Neural cell (in vitro differentiated cells): ENCODE measurements around the gene PLK4. TPM values are rescaled to one million over a fixed set of nuclear protein-coding genes. Genes with fewer than 3 reads are reported as not detected.

Experiments
- H2AFZ ChIP-seq: fragments of 200-600, 300-800 bp; sonication (generic), shearing (Covaris generic); 2 replicates; pipeline ENCODE4 v1.6.0; 2014; ENCODE audit warnings: low read depth, mild to moderate bottlenecking, antibody characterized with exemption, low read length, moderate library complexity
- H3F3A ChIP-seq: fragments of 200-600 bp; shearing (Covaris generic); 2 replicates; pipeline ENCODE4 v1.6.1; 2016; ENCODE audit warnings: mild to moderate bottlenecking, moderate library complexity, mixed read lengths, antibody characterized with exemption, low read length; ENCODE audit not compliant: insufficient read depth, poor library complexity, severe bottlenecking
- H3K27ac ChIP-seq: fragments of 200-600, 300-800 bp; sonication (generic), shearing (Covaris generic); 2 replicates; pipeline ENCODE4 v1.5.1; 2014; ENCODE audit warnings: mild to moderate bottlenecking, low read length, moderate library complexity
- H3K27me3 ChIP-seq: fragments of 300-800, 200-600 bp; sonication (generic), shearing (Covaris generic); 2 replicates; pipeline ENCODE4 v1.6.0; 2014; ENCODE audit warnings: mild to moderate bottlenecking, low read depth, low read length, moderate library complexity; ENCODE audit not compliant: insufficient read depth
- H3K36me3 ChIP-seq: fragments of 300-800, 200-600 bp; sonication (generic), shearing (Covaris generic); 2 replicates; pipeline ENCODE4 v1.5.1; 2014; ENCODE audit warnings: mild to moderate bottlenecking, antibody characterized with exemption, low read length, moderate library complexity; ENCODE audit not compliant: insufficient read depth
- H3K4me2 ChIP-seq: fragments of 300-800, 200-600 bp; sonication (generic), shearing (Covaris generic); 2 replicates; pipeline ENCODE4 v1.6.0; 2014; ENCODE audit warnings: mild to moderate bottlenecking, low read length
- H3K4me3 ChIP-seq: fragments of 300-800, 200-600 bp; sonication (generic), shearing (Covaris generic); 2 replicates; pipeline ENCODE4 v1.5.1; 2014; ENCODE audit warnings: mild to moderate bottlenecking, low read length, moderate library complexity
- H3K79me2 ChIP-seq: fragments of 200-600 bp; shearing (Covaris generic); replicated peaks from 2 replicates; pipeline ENCODE4 v1.6.0; 2014; ENCODE audit warnings: mild to moderate bottlenecking, low read length, moderate library complexity; ENCODE audit not compliant: insufficient read depth
- H3K9ac ChIP-seq: fragments of 300-800, 200-600 bp; sonication (generic), shearing (Covaris generic); 2 replicates; pipeline ENCODE4 v1.6.1; 2016; ENCODE audit warnings: mild to moderate bottlenecking, low read length, mixed read lengths
- H3K9me2 ChIP-seq: fragments of 200-600 bp; shearing (Covaris generic); 2 replicates; pipeline ENCODE4 v1.6.1; 2016; ENCODE audit warnings: mild to moderate bottlenecking, low read length, mixed read lengths; ENCODE audit not compliant: insufficient read depth
- H3K9me3 ChIP-seq: fragments of 200-600, 300-800 bp; sonication (generic), shearing (Covaris generic); 2 replicates; pipeline ENCODE4 v1.6.1; 2016; ENCODE audit warnings: mild to moderate bottlenecking, mixed run types, low read length, moderate library complexity, mixed read lengths
- H4K20me1 ChIP-seq: fragments of 200-600 bp; shearing (Covaris generic); 2 replicates; pipeline ENCODE4 v1.6.1; 2016; ENCODE audit warnings: mild to moderate bottlenecking, mixed run types; ENCODE audit not compliant: insufficient read depth
- CTCF ChIP-seq: fragments of 450-650 bp; IDR thresholded peaks from 2 replicates; pipeline ENCODE4 v1.5.1; 2014; ENCODE audit warnings: antibody characterized with exemption, mild to moderate bottlenecking, moderate library complexity; ENCODE audit not compliant: poor library complexity, severe bottlenecking
- EP300 ChIP-seq: fragments of 450-650 bp; conservative IDR thresholded peaks from 2 replicates; pipeline ENCODE4 v1.6.1; 2014; ENCODE audit warnings: antibody characterized with exemption, mild to moderate bottlenecking, moderate library complexity; ENCODE audit not compliant: poor library complexity, severe bottlenecking
- EZH2 ChIP-seq: fragments of 200-600, 300-800 bp; shearing (Covaris generic), sonication (generic); IDR thresholded peaks from 2 replicates; pipeline ENCODE4 v1.6.1; 2014; ENCODE audit warnings: antibody characterized with exemption, low read length, borderline replicate concordance, mild to moderate bottlenecking; ENCODE audit not compliant: insufficient read depth, poor library complexity, severe bottlenecking
- MXI1 ChIP-seq: fragments of 450-650 bp; conservative IDR thresholded peaks from 2 replicates; pipeline ENCODE4 v1.6.1; 2014; ENCODE audit warnings: antibody characterized with exemption, mild to moderate bottlenecking; ENCODE audit not compliant: poor library complexity, severe bottlenecking
- POLR2AphosphoS5 ChIP-seq: IDR thresholded peaks from 2 replicates; pipeline ENCODE4 v1.6.1; 2012
- RAD21 ChIP-seq: fragments of 450-650 bp; conservative IDR thresholded peaks from 2 replicates; pipeline ENCODE4 v1.6.1; 2014; ENCODE audit warnings: antibody characterized with exemption, mild to moderate bottlenecking, moderate library complexity
- REST ChIP-seq: IDR thresholded peaks from 2 replicates; pipeline ENCODE4 v1.6.1; 2012; ENCODE audit warnings: borderline replicate concordance
- SMC3 ChIP-seq: fragments of 450-650 bp; conservative IDR thresholded peaks from 2 replicates; pipeline ENCODE4 v1.6.1; 2014; ENCODE audit warnings: antibody characterized with exemption, mild to moderate bottlenecking, moderate library complexity; ENCODE audit not compliant: poor library complexity
- TAF1 ChIP-seq: IDR thresholded peaks from 2 replicates; pipeline ENCODE4 v1.6.1; 2012; ENCODE audit warnings: low read depth
- polyA minus RNA-seq: library from RNA; depleted of rRNA, polyadenylated mRNA; stranded (reverse); fragments of >200 nt; gene quantifications from 2 replicates; pipeline ENCODE4 v1.2.3, GENCODE V29; 2014
- polyA plus RNA-seq: library from polyadenylated mRNA; depleted of rRNA; stranded (reverse); fragments of >200 nt; gene quantifications from 2 replicates; pipeline ENCODE4 v1.2.3, GENCODE V29; 2014

The PLK4 gene
- polyA plus RNA-seq (10.5 and 13.9 TPM in 2 replicates), polyA minus RNA-seq (7.5 and 8.5 TPM in 2 replicates)

DNA sequence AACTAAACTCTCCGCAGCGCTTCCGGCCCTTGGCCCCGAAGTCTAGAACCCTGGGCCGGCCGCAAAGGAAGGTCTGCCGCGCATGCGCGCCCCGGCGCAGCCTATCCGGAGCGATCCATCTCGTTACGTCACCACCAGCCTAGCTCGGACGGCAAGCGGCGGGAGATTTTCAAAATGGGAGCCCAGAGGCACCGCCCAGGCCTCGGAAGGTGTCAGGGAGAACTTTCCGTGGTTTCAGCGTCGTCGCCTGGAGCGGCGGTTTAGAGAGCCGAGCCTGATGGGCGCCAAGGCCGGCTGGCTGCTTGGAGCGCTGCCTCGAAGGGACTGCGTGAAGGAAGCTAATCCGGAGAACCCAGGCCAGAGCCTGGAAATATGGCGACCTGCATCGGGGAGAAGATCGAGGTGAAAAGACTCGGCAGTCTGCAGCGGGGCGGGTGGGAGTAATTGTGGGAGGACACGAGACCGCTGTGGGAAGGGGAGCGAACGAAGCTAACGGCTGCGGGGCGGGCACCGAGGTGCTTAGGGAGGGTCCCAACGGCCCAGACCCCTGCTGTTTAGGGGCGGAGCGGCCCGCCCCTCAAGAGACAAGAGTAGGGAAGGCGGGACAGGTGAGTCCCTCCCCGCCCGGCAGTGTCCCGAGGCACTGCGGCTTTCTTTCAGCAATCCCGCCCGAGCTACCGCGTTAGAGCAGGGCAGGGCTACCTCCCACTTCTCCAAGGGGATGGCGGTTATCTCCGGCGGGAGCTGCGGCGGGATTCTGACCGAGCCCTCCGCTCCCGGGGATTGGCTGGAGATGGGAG lies at the start of gene PLK4:
Gene PLK4, plus strand, starts transcription at position 131 of the 800 bp plus-strand sequence. Its CDS starts 242 bp downstream, at position 373.
- Histone ChIP-seq H3K4me2 (peak within 1 kb of the TSS; percentile 82), H3F3A (no peaks in the 10 kb centered on the region), H2AFZ (peak within 1 kb of the TSS; percentile 70), H3K9me3 (no peaks in the 10 kb centered on the region), H3K4me3 (peak within 1 kb of the TSS; percentile 94), H3K27ac (peak within 1 kb of the TSS; percentile 32), H3K36me3 (no peaks in the 10 kb centered on the region), H3K79me2 (peaks cover 8% of the 10 kb centered on the region), H3K27me3 (no peaks in the 10 kb centered on the region), H4K20me1 (no peaks in the 10 kb centered on the region), H3K9ac (peak within 1 kb of the TSS; percentile 55), H3K9me2 (no peaks in the 10 kb centered on the region)
- peak; percentile 61 for TF ChIP-seq POLR2AphosphoS5
- no peak for TF ChIP-seq SMC3
- TF ChIP-seq MXI1, result peak; percentile 99

DNA sequence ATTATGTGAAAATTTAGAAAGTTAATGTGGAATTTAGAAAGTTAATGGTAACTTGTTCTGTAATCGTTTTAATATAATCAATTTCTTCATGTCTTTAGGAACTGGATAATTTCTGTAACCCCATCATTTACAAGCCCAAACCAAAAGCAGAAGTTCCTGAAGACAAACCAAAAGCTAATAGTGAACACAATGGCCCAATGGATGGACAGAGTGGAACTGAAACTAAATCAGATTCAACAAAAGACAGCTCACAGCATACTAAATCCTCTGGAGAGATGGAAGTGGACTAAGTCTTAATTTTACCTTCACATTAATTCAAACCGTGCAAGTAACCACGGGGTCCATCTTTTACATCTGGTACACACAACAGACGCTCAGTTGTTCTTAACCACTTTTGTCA lies 48.1 kb upstream of the PLK4 start:
- no peak overlapping the region for H3K27ac ChIP-seq
- H3K27me3 ChIP-seq, result no peaks in the 10 kb centered on the region
- H3K9me3 ChIP-seq, result no peaks in the 10 kb centered on the region
- no peaks in the 10 kb centered on the region for H3K79me2 ChIP-seq
- TF ChIP-seq SMC3 (no peak), EZH2 (no peak), CTCF (no peak), POLR2AphosphoS5 (no peak), EP300 (no peak), RAD21 (no peak), TAF1 (no peak), MXI1 (no peak), REST (no peak)
- H3K9ac ChIP-seq, result no peak overlapping the region
- no peaks in the 10 kb centered on the region for H3K9me2 ChIP-seq
- H3K4me3 ChIP-seq, result no peak overlapping the region
- H3F3A ChIP-seq, result no peaks in the 10 kb centered on the region
- peaks cover 3% of the 10 kb centered on the region for H3K36me3 ChIP-seq
- H4K20me1 ChIP-seq, result no peaks in the 10 kb centered on the region
- H3K4me2 ChIP-seq, result no peak overlapping the region
- no peak overlapping the region for H2AFZ ChIP-seq
